ES-I3 (cell line): ENCODE measurements around the gene TMC5.

ENCODE experiments used
- H3K36me3 ChIP-seq: 2 replicates; pipeline ENCODE4 v1.6.1; 2013; ENCODE audit warnings: mild to moderate bottlenecking, low read length, control low read depth, moderate library complexity; ENCODE audit not compliant: insufficient read depth
- H3K4me1 ChIP-seq: 2 replicates; pipeline ENCODE4 v1.6.1; 2013; ENCODE audit warnings: mild to moderate bottlenecking, control low read depth, low read length; ENCODE audit not compliant: insufficient read depth
- H3K9ac ChIP-seq: 2 replicates; pipeline ENCODE4 v1.6.1; 2013; ENCODE audit warnings: low read depth, mild to moderate bottlenecking, low read length, moderate library complexity
- H3K9me3 ChIP-seq: 2 replicates; pipeline ENCODE4 v1.6.1; 2013; ENCODE audit warnings: mild to moderate bottlenecking, low read length, moderate library complexity; ENCODE audit not compliant: control insufficient read depth, insufficient read depth

The TMC5 gene

DNA sequence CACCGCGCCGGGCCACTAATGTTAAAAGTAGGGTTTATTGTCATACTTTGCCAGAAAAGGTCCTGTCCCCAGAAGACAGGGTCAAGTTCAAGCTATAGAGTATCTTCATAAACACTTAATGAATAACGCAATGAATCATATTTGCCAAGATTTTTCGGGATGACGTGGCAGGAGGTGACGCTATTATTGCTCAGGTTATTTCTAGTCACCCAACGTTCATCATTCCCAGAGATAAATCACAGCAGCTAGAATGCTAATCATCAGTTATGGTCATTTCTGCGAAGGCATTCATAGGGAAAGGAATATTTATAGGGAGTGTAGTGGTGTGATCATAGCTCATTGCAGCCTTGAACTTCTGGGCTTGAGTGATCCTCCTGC, 2.0 kb downstream of the TMC5 start:
- H3K9ac ChIP-seq: no peak overlapping the region
- no peaks in the 10 kb centered on the region for H3K36me3 ChIP-seq
- peaks cover 4% of the 10 kb centered on the region; the same call in 1 of the 2 replicates for H3K9me3 ChIP-seq
- H3K4me1 ChIP-seq: no peaks in the 10 kb centered on the region

DNA sequence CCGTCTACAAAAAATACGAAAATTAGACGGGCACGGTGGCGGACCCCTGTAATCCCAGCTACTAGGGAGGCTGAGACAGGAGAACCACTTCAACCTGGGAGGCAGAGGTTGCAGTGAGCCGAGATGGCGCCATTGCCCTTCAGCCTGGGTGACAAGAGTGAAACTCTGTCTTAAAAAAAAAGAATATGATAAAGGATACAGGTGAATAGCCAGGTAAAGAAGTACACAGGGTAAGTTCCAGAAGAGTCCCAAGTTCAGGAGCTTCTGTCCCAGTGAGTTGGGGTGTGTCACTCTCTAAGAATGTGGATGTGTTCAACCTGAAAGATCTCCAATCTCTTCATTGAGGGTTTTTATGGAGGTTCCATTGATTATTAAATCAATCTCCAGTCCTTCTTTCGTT, 6.8 kb downstream of the TMC5 start:
- H3K9ac ChIP-seq: no peak overlapping the region
- H3K4me1 ChIP-seq: no peaks in the 10 kb centered on the region
- H3K9me3 ChIP-seq: peaks cover 4% of the 10 kb centered on the region; the same call in 1 of the 2 replicates
- no peaks in the 10 kb centered on the region for H3K36me3 ChIP-seq

DNA sequence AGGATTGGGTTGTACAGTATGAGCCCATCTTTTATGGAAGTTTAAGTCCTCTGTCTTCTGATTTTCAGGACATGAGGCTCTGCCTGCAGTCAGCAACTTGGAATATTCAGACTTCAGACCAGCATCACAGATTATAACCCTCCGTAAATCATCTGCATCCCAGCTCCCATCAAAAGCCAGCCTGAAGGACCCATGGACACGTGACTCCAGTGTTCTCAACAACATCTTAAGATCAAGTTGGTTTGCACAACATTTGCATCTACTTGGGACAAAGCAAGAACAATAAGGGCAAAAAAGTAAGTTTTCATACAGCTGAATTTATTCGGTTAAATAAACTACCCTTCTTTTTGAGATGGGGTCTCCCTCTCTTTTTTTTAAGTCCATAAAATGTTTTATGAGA, 12.7 kb downstream of the TMC5 start:
- Histone ChIP-seq H3K36me3 (no peaks in the 10 kb centered on the region), H3K4me1 (peaks cover 13% of the 10 kb centered on the region; the same call in 1 of the 2 replicates), H3K9ac (no peak overlapping the region), H3K9me3 (no peaks in the 10 kb centered on the region)

DNA sequence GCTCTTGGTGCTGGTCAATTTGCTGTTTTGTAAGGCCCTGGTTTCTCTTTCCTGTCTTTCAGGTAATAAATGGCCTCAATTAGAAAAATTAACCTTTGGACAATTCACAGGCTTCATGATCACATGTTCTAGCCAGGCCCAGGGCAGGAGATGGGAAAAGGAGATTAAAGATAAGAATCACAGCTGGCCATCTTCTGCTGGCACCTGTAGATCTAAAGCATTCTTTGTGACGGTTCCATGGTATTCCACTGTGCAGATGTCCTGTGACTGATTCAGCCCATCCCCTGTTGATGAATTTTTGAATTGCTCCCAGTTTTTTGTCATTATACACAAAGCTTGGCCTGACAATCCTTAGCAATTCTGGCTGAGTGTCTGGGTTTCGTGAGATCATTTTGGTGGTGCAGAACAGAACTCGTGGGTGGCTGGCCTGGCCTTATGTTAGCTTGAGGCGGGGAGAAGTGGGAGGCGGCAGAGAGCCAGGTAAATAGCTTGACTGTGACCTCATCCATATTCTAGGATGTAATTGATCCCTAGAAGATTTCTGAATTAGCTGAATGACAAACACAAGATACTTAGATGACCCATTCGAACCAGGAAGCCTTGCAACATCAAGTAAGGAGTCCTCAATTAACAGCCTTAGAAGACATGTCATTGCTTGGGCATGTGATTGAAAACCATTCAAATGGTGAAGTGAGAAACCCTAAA, 14.1 kb downstream of the TMC5 start:
- Histone ChIP-seq H3K9ac (no peak overlapping the region), H3K36me3 (no peaks in the 10 kb centered on the region), H3K4me1 (peaks cover 13% of the 10 kb centered on the region; the same call in 1 of the 2 replicates), H3K9me3 (no peaks in the 10 kb centered on the region)

DNA sequence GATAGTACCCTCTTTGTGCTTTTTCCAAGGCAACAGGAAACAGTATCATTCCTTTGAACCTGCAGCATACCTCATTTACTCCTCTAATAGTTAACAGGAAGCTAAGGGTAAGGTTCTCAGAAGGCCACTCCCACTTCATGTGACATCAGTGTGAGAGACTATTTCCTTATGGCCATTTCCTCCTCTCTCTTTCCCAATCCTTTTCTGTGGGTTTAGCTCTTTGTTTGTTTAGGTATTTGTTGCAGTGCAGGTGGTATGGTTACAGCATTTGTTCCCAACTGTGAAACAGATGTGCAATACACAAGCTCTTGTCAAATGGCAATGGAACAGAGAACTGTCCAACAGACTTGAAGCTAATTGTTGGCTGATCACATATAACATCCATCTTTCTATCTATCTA, 14.7 kb downstream of the TMC5 start:
- Histone ChIP-seq H3K9me3 (no peaks in the 10 kb centered on the region), H3K36me3 (no peaks in the 10 kb centered on the region), H3K4me1 (peaks cover 13% of the 10 kb centered on the region; the same call in 1 of the 2 replicates), H3K9ac (no peak overlapping the region)

DNA sequence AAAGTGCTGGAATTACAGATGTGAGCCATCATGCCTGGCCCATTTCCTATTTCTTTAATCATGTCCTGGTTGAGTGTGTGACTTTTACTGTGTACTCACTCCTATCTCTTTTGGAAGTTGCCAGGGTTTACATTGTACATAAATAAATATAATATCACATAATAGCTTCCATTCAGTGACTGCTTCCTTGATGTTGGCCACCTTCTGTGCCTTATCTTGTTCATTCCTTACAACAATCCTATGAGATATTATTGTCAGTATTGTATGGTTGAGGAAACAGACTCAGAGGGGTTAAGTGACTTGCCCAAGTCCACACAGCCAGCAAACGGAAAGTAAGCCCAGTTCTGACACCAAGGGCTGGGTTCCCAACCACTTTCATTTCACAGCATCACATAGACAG, 16.9 kb downstream of the TMC5 start:
- Histone ChIP-seq H3K9me3 (no peaks in the 10 kb centered on the region), H3K36me3 (no peaks in the 10 kb centered on the region), H3K4me1 (peaks cover 13% of the 10 kb centered on the region; the same call in 1 of the 2 replicates), H3K9ac (no peak overlapping the region)

DNA sequence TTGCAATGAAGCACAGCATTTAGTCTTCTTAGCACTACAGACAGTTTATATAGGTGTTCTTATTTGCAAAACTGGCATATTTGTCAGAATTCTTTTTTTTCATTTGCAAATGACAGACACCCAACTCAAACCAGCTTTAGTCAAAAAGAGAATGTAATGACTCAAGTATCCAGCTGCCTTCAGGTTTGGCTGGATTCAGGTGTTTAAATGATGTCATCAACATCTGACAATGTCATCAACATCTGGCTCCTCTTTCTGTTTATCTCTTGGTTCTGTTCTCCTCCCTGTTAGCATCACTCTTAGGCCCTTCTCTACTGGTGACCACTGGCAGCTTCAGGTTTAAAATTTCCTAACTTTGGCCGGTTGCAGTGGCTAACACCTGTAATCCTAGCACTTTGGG, 18.9 kb downstream of the TMC5 start:
- peaks cover 13% of the 10 kb centered on the region; the same call in 1 of the 2 replicates for H3K4me1 ChIP-seq
- no peaks in the 10 kb centered on the region for H3K9me3 ChIP-seq
- H3K9ac ChIP-seq: no peak overlapping the region
- H3K36me3 ChIP-seq: no peaks in the 10 kb centered on the region

DNA sequence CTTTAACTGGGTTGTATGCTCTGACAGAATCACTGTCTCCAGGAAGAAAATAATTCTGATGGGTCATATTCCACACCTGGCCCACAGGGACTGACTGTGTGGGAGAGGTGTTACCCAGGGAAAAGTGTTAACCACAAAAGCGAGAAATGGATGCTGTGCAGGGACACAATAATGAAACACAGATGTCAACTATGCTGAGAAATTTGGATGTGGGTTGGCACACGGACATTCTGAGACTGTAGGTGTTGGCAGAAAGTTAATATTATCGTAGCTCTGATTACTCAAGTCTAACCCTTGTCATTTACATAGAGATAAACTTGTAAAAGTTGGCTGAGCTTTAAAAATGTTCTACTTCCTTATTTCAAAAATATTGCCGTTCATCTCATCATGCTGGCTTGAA, 19.6 kb downstream of the TMC5 start:
- H3K9ac ChIP-seq: no peak overlapping the region
- H3K9me3 ChIP-seq: no peaks in the 10 kb centered on the region
- H3K36me3 ChIP-seq: no peaks in the 10 kb centered on the region
- 0 out of 2 replicates have a peak, but pooled peaks cover 10% of the 10 kb centered on the region for H3K4me1 ChIP-seq

DNA sequence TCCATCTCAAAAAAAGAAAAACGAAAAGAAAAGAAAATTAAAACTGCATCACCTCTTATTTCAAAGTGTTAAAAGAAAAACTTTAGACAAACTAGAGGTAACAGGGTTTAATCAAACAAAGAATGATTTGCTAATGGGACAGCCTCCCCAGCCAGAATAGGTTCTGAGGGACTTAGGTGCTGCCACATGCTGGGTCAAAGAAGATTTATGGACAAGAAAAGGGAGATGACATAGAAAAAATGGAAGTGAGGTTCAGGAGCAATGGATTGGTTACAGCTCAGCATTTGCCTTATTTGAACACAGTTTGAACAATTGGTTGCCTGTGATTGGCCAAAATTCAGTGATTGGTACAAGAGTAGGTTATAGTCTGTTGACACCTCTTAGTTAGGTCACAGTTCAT, 21.1 kb downstream of the TMC5 start:
- no peak overlapping the region for H3K9ac ChIP-seq
- no peaks in the 10 kb centered on the region for H3K36me3 ChIP-seq
- no peaks in the 10 kb centered on the region for H3K4me1 ChIP-seq
- H3K9me3 ChIP-seq: no peaks in the 10 kb centered on the region

DNA sequence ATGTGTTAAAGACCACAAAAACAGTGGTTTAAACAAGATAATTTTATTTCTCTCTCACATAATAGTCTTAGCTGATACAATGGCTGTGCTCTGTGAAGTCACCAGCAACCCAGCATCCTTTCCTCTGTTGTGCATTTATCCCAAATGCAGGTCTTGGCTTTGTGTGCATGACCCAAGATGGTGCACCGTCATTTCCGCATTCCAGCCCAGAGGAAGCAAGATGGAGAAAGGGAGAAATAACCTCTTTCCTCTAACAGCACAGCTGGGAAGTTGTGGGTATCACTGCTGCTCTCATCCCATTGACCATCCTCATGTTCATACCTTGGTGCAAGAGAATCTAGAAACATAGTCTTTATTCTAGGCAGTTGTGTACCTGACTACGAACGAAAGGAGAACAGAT, 21.8 kb downstream of the TMC5 start:
- no peak overlapping the region for H3K9ac ChIP-seq
- H3K9me3 ChIP-seq: no peaks in the 10 kb centered on the region
- no peaks in the 10 kb centered on the region for H3K36me3 ChIP-seq
- no peaks in the 10 kb centered on the region for H3K4me1 ChIP-seq

DNA sequence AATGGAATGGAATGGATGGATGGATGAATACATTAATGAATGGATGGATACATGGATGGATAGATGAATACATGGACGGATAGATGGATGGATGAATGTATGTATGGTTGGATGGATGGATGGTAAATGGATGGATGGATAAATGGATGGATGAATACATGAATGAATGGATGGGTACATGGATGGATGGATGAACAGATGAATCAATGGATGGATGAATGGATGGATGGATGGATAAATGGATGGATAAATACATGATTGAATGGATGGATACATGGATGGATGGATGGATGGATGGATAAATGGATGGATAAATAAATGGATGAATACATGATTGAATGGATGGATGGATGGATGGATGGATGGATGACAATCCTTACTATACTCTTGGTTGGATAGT, 26.0 kb downstream of the TMC5 start:
- Histone ChIP-seq H3K9me3 (no peaks in the 10 kb centered on the region), H3K36me3 (no peaks in the 10 kb centered on the region), H3K4me1 (no peaks in the 10 kb centered on the region), H3K9ac (no peak overlapping the region)

DNA sequence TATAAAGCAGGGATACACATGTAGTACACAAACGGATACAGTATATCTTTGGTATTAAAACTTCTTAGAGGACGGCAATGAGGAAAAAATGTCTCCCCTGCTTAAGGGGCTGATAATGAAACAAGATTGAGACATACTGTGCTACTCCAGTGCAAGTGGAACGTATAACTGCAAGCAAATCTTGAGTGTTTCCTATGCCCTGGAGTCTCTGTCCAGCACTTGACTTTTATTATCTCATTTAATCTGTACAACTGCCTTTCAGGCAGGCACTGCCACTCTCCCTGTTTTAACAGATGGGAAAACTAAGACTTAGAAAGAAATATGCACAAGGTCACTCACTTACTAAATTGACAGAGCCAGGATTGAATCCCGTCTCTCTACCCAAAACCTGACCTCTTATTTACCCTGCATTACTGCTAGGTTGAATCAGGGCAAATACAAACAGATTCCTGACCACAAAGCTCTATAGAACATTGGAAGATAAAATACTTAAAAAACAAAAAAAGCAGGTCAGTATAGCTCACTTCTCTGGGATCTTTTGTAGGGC, 28.7 kb downstream of the TMC5 start:
- no peak overlapping the region for H3K9ac ChIP-seq
- 0 out of 2 replicates have a peak, but pooled peaks cover 2% of the 10 kb centered on the region for H3K9me3 ChIP-seq
- no peaks in the 10 kb centered on the region for H3K36me3 ChIP-seq
- no peaks in the 10 kb centered on the region for H3K4me1 ChIP-seq

DNA sequence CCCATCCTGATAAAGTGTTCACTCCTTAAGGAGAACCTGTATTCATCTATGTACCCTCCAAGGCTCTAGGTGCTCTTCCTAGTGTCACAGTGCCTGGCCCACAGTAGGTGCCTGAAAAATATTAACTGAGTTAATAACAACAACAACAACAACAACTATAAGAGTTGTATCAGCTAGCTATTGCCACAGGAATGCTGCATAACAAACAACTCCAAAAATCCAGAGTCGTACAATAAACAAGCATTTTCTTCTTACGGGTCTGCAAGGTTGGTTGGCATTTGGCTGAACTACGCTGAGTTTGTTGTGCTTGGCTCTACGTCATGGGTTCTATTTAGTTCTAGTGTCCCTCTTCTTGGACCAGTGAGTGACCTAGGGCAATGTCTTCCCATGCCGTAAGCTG, 29.2 kb downstream of the TMC5 start:
- no peaks in the 10 kb centered on the region for H3K36me3 ChIP-seq
- H3K4me1 ChIP-seq: no peaks in the 10 kb centered on the region
- H3K9me3 ChIP-seq: 0 out of 2 replicates have a peak, but pooled peaks cover 2% of the 10 kb centered on the region
- H3K9ac ChIP-seq: no peak overlapping the region

DNA sequence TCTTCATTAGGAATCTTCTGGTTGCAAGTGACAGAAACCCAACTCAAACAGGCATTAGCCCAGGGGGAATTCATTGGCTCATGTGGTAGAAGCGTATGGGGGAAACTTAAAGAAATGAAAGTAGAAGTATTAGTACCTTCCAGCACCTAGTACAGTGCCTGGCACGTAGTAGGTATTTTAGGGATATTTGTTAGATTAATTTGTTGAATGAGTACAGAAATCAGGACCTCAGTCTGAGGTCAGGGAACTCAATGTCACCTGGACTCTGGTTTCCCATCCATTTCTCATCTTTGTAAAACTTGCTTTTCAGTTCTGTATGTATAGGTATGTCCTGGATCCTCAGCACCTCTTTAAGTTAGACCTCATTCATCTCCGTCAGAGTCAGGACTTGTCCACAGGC, 32.5 kb downstream of the TMC5 start:
- Histone ChIP-seq H3K9ac (no peak overlapping the region), H3K36me3 (no peaks in the 10 kb centered on the region), H3K4me1 (no peaks in the 10 kb centered on the region), H3K9me3 (0 out of 2 replicates have a peak, but pooled peaks cover 2% of the 10 kb centered on the region)

DNA sequence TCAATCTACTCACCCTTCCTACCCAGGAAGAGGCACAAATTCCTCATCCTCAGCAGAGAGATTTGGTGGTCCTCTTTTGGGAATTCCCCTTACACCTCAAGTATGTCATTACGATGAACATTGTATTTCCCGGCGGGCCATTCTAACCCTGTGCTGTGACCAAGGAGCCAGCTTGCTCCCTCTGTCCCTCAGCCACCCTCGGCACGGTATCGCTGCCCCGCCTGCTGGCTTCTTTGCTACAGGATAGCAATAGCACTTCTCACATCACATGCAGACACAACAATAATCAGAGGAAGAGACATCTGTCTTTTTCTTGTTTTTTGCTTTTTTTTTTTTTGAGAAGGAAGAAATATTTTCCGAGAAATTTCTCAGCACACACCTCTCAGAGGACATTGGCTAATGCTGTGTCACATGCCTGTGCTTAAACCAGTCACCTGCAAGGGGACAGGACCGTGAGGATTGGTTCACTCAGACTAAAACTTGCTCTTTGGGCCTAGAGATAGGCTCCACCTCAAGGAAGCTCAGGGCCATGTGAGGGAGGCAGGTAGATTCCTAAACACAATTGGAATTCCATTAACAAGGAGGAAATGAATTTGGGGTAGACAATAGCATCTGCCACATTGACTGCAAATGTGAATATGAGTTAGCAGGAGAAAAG, 41.2 kb downstream of the TMC5 start:
- Histone ChIP-seq H3K36me3 (no peaks in the 10 kb centered on the region), H3K4me1 (no peaks in the 10 kb centered on the region), H3K9ac (no peak overlapping the region; the same call in 1 of the 2 replicates), H3K9me3 (no peaks in the 10 kb centered on the region)
